Measurements from ENCODE around the gene KRTAP1-4.
"Not testable (repeated sequence)": the region's sequence is repeated elsewhere in the genome, so short reads cannot be mapped to it uniquely, and the experiment has no call there.

The KRTAP1-4 gene, protein sequence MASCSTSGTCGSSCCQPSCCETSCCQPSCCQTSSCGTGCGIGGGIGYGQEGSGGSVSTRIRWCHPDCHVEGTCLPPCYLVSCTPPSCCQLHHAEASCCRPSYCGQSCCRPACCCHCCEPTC

GRCh38 chr17:41029633-41030245, at the start of gene KRTAP1-4:
Gene KRTAP1-4 (minus strand): TSS chr17:41030195. CDS start chr17:41030078, 117 bp downstream.
- FAIRE-seq: no peak
- TF ChIP-seq POLR2A (IDR thresholded peaks at IDR 0.05; ENCODE audit: low read depth, low read length): no peak
- no peak for DNase-seq (ENCODE audit: insufficient read length, low spot score)

GRCh38 chr17:41076788-41077187, 46.8 kb upstream of the KRTAP1-4 start:
- FAIRE-seq (no peak), DNase-seq (ENCODE audit: insufficient read length, low spot score) (no peak)
- no peak for TF ChIP-seq POLR2A (IDR thresholded peaks at IDR 0.05; ENCODE audit: low read depth, low read length)

DNA sequence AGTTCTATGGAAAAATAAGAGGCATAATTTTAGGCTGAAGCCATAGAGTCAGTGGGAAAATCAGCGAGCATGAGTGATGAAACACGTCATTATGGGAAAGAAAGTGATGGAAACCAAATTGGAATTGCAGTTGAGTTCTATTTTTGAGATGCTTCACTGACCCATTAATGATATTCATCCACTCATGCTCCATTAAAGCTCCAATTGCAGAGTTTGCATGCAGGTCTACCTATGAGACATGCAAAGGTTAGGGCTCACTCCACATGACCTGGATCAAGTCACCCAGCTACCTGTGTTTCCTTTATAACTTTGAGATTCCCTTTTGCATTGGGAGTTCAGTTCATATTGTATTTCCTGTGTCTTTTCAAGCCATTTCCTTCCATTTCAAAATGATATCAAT, 43.7 kb upstream of the KRTAP1-4 start:
- FAIRE-seq: no peak

DNA sequence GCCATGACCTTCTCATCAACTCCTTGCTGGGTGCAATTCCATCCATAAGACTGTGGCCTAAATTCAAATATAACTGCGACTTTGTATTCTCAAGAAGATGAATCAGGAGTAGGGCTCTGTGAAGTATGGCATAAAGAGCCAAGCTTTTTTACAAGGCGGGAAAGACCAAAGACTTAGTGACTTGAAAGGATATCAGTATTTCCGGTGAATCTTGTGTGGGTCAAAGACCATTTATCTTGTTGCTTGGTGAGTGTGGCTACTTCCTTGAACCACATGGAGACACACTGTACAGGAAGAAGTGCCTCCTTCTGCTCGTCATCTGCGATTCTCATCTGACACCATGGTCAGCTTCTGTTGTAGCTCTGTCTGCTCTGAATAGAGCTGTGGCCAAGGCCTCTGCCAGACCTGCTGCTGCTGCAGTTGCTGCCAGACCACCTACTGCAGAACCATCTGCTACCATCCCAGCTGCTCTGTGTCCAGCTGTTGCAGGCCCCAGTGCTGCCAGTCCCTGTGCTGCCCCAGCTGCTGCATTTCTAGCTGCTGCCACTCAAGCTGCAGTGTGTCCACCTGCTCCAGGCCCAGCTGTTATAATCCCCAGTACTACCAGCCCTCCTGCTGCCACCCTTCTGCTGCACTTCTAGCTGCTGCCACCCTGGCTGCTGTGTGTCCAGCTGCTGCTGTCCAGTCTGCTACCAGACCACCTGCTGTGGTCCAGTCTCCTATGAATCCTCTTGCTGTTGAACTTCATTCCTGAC, 41.8 kb upstream of the KRTAP1-4 start:
- TF ChIP-seq POLR2A (IDR thresholded peaks at IDR 0.05; ENCODE audit: low read depth, low read length): no peak
- DNase-seq (ENCODE audit: insufficient read length, low spot score) (no peak), FAIRE-seq (no peak)

More for the DNA sequence above, 43.7 kb upstream of the KRTAP1-4 start:
- TF ChIP-seq POLR2A (IDR thresholded peaks at IDR 0.05; ENCODE audit: low read depth, low read length): no peak
- DNase-seq (ENCODE audit: insufficient read length, low spot score): no peak

GRCh38 chr17:41069031-41069430, 39.0 kb upstream of the KRTAP1-4 start:
- DNase-seq (ENCODE audit: insufficient read length, low spot score) (no peak), FAIRE-seq (no peak)
- no peak for TF ChIP-seq POLR2A (IDR thresholded peaks at IDR 0.05; ENCODE audit: low read depth, low read length)

- FAIRE-seq: no peak
- no peak for TF ChIP-seq POLR2A (IDR thresholded peaks at IDR 0.05; ENCODE audit: low read depth, low read length)
- DNase-seq (ENCODE audit: insufficient read length, low spot score): no peak
These were observed 37.3 kb upstream of the KRTAP1-4 start for GRCh38 chr17:41067281-41067680.

GRCh38 chr17:41065829-41066624, 36.0 kb upstream of the KRTAP1-4 start, which contains the start of gene KRTAP2-4:
Gene KRTAP2-4 (minus strand): TSS chr17:41065879. CDS start chr17:41065845, 34 bp downstream.
- DNase-seq (ENCODE audit: insufficient read length, low spot score): peak; percentile 30
- TF ChIP-seq POLR2A (IDR thresholded peaks at IDR 0.05; ENCODE audit: low read depth, low read length): no peak
- peak; percentile 45 for FAIRE-seq

DNA sequence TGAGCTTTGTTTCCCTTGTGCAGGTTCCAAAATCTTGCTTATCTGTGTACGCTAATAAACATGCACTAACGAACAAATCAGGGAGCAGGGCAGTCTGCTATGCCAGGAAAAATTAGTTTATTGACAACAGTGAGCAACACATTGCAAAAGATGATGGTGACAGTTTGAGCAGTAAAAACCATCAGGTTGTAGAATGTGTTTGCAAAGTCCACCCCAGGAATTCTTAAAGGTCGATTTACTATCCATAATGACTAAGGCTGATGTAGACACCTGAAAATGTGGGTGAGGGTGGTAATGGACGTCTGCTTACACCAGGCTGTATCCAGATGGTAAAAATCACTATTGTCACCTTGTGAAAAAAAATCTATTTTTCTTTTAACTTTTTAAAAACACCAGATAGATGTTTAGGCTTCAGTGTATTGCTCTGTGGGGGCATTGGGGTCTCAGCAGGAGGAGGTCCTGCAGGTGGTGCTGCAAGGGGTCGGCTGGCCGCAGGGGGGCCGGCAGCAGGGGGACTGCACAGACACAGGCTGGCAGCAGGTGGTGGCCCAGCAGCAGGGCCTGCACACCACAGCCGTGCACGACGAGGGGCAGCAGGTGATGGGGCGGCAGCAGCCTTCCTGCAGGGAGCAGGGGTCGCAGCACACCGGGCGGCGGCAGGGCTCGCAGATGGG, 35.2 kb upstream of the KRTAP1-4 start:
- not testable (repeated sequence) for FAIRE-seq; DNase-seq (ENCODE audit: insufficient read length, low spot score)

DNA sequence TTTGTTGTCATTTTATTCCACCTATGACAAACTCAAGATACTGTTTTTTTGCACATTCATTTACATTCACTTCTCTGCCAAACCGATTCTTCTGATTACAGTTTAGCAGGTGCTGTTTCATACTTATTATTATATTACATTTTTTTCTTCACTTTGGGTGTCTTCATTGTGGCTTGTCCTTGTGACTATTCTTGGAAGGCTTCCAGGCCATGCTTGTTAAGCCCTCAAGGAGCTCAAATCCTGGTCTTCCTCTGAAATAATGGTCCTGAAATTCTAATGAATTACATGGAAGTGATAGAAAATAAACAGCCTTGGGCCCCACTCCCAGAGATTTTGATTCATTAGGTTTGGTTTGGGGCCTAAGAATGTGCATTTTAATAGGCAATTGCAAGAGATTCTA, 34.3 kb upstream of the KRTAP1-4 start:
- DNase-seq (ENCODE audit: insufficient read length, low spot score) (no peak), FAIRE-seq (no peak)
- no peak for TF ChIP-seq POLR2A (IDR thresholded peaks at IDR 0.05; ENCODE audit: low read depth, low read length)

- FAIRE-seq (no peak), DNase-seq (ENCODE audit: insufficient read length, low spot score) (no peak)
- no peak for TF ChIP-seq POLR2A (IDR thresholded peaks at IDR 0.05; ENCODE audit: low read depth, low read length)
These were observed 33.5 kb upstream of the KRTAP1-4 start for GRCh38 chr17:41063449-41063848.

- FAIRE-seq: peak; percentile 50
- peak; percentile 26 for DNase-seq (ENCODE audit: insufficient read length, low spot score)
- TF ChIP-seq POLR2A (IDR thresholded peaks at IDR 0.05; ENCODE audit: low read depth, low read length): no peak
These were observed 32.0 kb upstream of the KRTAP1-4 start for GRCh38 chr17:41061964-41062363.

GRCh38 chr17:41060052-41060604, 30.1 kb upstream of the KRTAP1-4 start, which contains the start of gene KRTAP2-3:
Gene KRTAP2-3 (minus strand): TSS chr17:41060114. CDS start chr17:41060050, 64 bp downstream.
- DNase-seq (ENCODE audit: insufficient read length, low spot score) (peak; percentile 45), FAIRE-seq (peak; percentile 90)
- TF ChIP-seq POLR2A (IDR thresholded peaks at IDR 0.05; ENCODE audit: low read depth, low read length): no peak

DNA sequence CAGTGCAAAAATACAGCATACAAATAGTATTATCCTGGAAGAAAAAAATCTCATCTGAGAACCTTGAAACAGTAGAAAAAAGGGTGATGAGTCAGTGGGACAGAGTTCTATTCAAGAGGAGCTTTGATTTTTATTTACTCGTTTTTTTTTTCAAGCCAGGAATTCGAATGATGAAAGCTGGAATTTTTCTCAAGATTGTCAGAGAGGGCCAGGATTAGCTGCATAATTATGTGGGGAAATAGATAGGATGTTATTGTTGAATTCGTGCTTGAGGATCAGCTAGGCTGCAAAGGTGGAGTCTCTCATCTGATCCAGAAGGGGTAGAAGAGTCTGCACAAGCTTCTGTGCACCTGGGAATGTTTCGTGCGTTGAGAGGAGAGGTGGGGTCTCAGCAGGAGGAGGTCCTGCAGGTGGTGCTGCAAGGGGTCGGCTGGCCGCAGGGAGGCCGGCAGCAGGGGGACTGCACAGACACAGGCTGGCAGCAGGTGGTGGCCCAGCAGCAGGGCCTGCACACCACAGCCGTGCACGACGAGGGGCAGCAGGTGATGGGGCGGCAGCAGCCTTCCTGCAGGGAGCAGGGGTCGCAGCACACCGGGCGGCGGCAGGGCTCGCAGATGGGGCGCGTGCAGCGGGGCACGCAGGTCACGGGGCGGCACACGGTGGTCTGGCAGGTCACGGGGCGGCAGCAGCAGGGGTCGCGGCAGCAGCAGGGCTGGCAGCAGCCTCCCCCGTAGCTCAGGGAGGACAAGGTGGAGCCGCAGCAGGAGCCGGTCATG, 29.5 kb upstream of the KRTAP1-4 start:
- DNase-seq (ENCODE audit: insufficient read length, low spot score): peak; percentile 32

More for the DNA sequence above, 29.5 kb upstream of the KRTAP1-4 start:
- FAIRE-seq: not testable (repeated sequence)
